GM10266 (cell line): ENCODE measurements around the gene PROX1.

ENCODE experiments used
- DNase-seq: peaks from one replicate; pipeline ENCODE4 v3.0.0; 2012; ENCODE audit errors: extremely low spot score
- TF ChIP-seq, protein P1 (sequence below): IDR thresholded peaks from 2 replicates; pipeline ENCODE4 v1.5.1; 2012; ENCODE audit warnings: mild to moderate bottlenecking, low read depth; ENCODE audit not compliant: control insufficient read depth, insufficient read depth; ENCODE audit errors: missing control alignments

Gene PROX1

DNA sequence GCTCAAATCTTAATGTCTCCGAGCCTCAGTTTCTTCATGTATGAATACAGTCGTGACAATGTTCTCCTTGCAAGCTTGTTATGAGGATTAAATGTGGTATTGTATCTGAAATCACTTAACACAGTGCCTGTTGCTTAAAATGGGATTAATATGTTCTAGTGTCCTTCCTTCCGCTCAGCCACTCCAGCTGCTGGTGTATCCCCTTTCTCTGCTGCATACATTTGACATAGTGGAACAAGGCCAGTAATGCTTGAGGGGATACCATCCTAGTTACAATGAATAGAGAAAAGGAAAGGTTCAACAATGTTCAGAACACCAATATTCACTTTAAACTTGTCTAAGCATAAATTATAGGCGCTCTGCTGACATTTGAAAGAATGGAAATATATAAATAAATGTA, 64.0 kb downstream of the PROX1 start:
- no peak for DNase-seq
- TF ChIP-seq, protein P1, sequence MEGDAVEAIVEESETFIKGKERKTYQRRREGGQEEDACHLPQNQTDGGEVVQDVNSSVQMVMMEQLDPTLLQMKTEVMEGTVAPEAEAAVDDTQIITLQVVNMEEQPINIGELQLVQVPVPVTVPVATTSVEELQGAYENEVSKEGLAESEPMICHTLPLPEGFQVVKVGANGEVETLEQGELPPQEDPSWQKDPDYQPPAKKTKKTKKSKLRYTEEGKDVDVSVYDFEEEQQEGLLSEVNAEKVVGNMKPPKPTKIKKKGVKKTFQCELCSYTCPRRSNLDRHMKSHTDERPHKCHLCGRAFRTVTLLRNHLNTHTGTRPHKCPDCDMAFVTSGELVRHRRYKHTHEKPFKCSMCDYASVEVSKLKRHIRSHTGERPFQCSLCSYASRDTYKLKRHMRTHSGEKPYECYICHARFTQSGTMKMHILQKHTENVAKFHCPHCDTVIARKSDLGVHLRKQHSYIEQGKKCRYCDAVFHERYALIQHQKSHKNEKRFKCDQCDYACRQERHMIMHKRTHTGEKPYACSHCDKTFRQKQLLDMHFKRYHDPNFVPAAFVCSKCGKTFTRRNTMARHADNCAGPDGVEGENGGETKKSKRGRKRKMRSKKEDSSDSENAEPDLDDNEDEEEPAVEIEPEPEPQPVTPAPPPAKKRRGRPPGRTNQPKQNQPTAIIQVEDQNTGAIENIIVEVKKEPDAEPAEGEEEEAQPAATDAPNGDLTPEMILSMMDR, result no peak

DNA sequence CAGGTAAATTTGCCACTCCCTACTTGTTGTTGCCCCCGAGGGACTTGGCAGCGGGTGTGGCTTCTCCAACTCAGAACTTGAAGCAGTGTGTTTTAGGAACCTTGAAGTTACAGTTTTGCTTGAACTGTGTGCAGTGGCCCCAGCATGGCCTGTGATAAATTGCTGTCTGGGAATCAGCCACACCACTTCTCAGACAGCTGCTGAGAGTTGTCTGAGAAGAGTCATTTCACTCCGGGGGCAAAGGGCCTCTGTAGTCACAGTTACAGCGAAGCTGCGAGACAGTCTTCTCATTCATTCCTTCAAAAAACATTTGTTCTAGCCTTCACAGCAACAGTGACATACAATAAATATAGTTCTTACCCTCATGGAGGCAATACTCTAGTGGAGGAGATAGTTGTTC, 70.3 kb downstream of the PROX1 start:
- TF ChIP-seq, protein P1, result no peak
- DNase-seq, result no peak

DNA sequence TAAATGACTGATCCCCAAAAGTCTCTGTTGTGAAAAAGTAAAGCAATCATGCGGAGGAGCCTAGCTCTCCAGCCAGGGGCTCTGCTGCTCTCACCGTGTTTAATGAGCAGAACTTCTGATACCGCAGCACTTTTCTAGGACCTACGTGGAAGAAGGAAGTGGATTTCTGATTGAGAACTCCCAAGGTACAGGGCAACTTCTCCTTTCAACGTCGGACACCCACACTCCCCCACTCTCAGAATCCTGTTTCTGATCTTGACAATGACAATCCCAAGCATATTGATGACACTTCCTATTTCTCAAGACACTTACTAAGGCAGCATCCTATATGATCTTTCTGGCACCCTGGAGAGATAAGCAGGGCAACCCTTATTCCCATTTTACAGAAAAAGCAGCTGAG, 78.4 kb downstream of the PROX1 start:
- DNase-seq, result no peak
- TF ChIP-seq, protein P1, result no peak

DNA sequence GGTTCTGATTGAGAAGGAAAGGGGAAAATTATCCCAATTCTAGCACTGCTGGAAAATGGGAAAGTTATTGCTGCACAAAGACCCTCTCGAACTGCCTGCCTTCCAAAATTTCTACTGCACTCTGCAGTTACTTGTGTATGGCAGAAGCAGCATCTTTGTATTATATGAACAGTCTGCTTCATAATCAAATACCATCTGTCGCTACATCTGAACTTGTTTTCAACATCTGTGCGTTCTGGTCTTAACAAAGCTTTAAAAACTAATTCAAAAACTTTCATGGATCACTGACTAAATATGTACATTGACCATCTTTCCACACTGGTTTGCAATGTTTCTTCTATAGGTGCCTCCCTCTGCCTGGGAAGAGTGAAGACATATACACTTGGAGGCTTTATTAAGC, 79.2 kb downstream of the PROX1 start:
- TF ChIP-seq, protein P1, result no peak
- no peak for DNase-seq

DNA sequence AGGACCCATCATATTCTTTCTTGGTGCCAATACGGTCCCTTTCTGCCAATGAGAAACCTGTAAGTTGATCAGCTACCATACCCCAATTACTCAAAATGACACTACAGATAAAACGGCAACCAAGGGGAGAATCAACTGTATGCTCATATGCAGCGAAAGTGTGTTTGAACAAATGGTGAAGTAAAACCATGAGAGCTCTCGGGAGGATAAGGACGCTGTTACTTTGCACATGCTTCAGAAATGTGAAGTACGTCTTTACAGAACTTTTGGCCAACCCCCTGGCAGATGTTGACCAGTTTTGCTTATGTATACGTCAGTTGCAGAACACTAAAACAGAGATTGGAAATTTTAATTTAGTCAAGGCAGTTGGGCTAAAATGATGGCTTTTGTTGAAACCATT, 79.6 kb downstream of the PROX1 start:
- TF ChIP-seq, protein P1, result no peak
- no peak for DNase-seq

DNA sequence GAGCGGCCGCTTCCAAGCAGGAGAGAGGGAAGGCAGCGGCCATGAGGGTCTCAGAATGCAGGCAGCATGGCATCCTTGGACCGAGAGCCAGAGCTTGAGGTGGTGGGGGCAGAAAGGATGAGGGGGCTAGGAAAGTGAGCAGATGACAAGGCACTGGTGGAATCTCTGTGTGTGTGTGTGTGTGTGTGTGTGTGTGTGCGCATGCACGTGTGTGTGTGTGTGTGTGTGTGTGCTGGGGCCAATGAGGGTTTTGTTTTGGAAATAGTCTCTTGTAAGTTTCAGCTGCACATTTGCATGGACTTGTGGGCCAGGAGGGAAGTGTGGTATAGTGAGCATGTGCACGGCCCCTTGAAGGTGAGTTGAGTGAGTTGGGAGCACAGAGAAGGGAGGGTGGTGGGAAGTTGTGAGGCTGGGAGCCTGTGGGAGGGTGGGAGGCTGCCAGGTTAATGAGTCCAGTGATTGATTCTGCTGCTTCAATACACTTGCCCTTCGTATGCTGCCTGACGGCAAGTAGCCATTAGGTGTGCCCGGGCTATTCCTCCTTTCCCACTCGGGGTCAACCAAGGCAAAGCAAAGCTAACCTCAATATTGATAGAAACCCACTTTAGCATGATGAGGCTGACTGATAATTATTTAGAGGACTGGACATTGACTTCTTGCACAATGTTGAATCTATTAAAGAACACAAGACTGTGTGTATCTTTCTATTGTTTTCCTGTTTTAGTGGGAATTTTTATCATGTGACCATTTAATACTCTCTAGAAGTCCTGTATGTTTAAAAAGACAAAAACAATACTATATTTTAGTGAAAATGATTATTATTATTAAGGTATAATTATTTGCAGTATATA, 80.3 kb downstream of the PROX1 start:
- no peak for DNase-seq
- TF ChIP-seq, protein P1, result no peak

DNA sequence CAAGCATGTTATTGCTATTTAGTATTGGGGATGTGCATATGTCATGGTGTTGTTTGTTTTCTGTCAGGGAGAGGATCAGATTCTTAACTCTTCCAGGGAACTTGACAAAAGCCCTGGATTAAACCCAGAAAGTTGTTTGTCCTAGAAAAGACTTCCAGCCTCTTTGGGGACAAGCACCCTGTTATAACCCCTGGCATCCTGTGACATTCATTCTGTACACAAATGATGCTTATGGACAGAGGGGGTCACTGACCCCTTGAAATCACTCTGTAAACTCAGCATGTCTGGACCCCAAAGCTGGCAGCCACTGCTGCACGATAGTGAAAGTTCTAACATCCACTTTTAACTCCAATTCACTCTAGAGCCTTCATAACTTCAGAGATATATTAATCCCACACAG, 81.2 kb downstream of the PROX1 start:
- TF ChIP-seq, protein P1, result no peak
- DNase-seq, result no peak
